Brain microvascular endothelial cell (primary cell): Measurements from ENCODE around the gene CFI.

Experiments used
- DNase-seq: peaks from one replicate; pipeline ENCODE4 v3.0.0-alpha.2; 2020
- H3K27ac ChIP-seq: fragments of 250-450 bp; sonication (Bioruptor Pico); 2 replicates; pipeline ENCODE4 v1.5.1; 2020; ENCODE audit warnings: mild to moderate bottlenecking, moderate library complexity
- H3K27me3 ChIP-seq: fragments of 250-450 bp; sonication (Bioruptor Pico); replicated peaks from 2 replicates; pipeline ENCODE4 v1.5.1; 2020; ENCODE audit warnings: mild to moderate bottlenecking
- H3K36me3 ChIP-seq: fragments of 250-450 bp; sonication (Bioruptor Pico); replicated peaks from 2 replicates; pipeline ENCODE4 v1.5.1; 2020; ENCODE audit warnings: mild to moderate bottlenecking
- H3K4me3 ChIP-seq: 2 replicates; pipeline ENCODE4 v1.5.1; 2011; ENCODE audit warnings: low read depth, mild to moderate bottlenecking, control low read depth, low read length, moderate library complexity
- in situ Hi-C: cut with HindIII; loops from 2 replicates; pipeline ENCODE4 v1.10.0; 2017; ENCODE audit warnings: low sequenced_read_pairs, low pct_ligation_motif_present
- TF ChIP-seq, protein P1 (sequence below): IDR thresholded peaks from 2 replicates; pipeline ENCODE4 v1.5.1; 2011; ENCODE audit warnings: low read depth, mild to moderate bottlenecking, moderate library complexity, low read length, control low read depth, inconsistent platforms; ENCODE audit errors: missing control alignments

The CFI gene

DNA sequence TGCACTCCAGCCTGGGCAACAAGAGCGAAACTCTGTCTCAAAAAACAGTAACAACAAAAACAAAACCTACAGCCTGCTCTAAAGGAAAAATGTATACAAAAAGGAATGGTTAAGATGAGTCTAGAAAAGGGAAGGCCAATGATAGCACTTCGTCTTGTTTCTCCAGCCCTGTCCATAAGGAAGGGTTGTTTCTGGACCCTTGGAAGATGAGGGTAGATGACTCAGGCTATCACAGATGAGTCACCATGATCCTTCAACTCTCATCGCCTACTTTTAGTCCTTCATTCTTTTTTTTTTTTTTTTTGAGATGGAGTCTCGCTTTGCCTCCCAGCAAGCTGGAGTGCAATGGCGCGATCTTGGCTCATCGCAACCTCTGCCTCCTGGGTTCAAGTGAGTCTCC lies 80.8 kb downstream of the CFI start:
- DNase-seq = peak; percentile 49
- no peaks in the 10 kb centered on the region for H3K27me3 ChIP-seq
- H3K36me3 ChIP-seq = no peaks in the 10 kb centered on the region
- H3K27ac ChIP-seq = no peak overlapping the region
- no peak overlapping the region for H3K4me3 ChIP-seq
- TF ChIP-seq, protein P1, sequence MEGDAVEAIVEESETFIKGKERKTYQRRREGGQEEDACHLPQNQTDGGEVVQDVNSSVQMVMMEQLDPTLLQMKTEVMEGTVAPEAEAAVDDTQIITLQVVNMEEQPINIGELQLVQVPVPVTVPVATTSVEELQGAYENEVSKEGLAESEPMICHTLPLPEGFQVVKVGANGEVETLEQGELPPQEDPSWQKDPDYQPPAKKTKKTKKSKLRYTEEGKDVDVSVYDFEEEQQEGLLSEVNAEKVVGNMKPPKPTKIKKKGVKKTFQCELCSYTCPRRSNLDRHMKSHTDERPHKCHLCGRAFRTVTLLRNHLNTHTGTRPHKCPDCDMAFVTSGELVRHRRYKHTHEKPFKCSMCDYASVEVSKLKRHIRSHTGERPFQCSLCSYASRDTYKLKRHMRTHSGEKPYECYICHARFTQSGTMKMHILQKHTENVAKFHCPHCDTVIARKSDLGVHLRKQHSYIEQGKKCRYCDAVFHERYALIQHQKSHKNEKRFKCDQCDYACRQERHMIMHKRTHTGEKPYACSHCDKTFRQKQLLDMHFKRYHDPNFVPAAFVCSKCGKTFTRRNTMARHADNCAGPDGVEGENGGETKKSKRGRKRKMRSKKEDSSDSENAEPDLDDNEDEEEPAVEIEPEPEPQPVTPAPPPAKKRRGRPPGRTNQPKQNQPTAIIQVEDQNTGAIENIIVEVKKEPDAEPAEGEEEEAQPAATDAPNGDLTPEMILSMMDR = no peak
- in situ Hi-C loops = no loop called here

DNA sequence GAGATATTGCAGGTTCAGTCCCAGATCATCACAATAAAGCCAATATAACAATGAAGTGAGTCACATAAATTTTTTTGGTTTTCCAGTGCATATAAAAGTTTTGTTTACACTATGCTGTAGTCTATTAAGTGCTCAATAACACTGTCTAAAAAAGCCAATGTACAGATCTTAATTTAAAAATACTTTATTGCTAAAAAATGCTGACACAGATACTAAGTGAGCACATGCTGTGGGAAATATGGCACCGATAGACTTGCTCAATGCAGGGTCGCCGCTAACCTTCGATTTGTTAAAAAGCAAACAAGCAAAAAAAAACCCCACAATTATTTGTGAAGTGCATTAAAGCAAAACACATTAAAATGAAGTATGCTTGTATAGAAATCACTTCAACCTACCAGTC lies 82.2 kb downstream of the CFI start:
- H3K4me3 ChIP-seq = no peak overlapping the region
- H3K36me3 ChIP-seq = no peaks in the 10 kb centered on the region
- no peak overlapping the region for H3K27ac ChIP-seq
- DNase-seq = no peak
- TF ChIP-seq, protein P1 = no peak
- H3K27me3 ChIP-seq = no peaks in the 10 kb centered on the region
- in situ Hi-C loops = no loop called here

DNA sequence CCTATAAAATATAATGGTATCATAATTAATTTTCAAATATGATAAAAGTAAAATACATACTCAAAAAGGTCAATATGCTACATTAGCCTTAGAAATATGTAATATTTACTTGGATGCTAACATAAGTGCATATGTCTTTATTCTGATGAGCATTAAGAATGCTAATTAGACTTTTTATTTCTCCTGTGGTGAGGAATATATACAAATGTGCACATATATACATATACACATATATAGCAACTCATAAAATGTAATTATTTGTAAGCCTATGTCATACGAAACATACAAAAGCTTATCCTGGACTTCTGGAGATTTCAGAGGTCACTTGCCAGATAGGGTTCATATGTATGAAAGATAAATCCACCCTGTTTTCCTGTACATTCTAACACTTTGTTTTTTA lies 83.0 kb downstream of the CFI start:
- Histone ChIP-seq H3K27me3 (no peaks in the 10 kb centered on the region), H3K4me3 (no peak overlapping the region), H3K36me3 (no peaks in the 10 kb centered on the region), H3K27ac (no peak overlapping the region)
- TF ChIP-seq, protein P1 = no peak
- DNase-seq = no peak
- in situ Hi-C loops = no loop called here

DNA sequence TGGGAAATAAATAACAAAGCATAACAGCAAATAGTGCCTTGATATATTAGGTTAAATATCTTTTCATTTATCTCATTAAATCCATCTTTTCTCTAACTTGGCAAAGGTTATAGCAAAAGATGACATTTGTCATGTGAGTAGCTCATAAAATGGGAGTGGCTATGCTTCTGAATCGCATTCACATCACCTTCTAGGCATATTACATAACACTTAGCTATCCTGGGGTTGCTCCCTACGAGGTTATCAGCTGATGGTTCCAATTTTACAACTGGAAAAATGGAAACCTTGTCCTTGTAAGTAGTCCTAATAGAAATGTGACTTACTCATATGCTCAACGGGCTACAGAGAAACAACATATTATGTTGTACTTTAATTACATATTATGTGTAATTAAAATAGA lies 88.3 kb downstream of the CFI start:
- TF ChIP-seq, protein P1 = no peak
- Histone ChIP-seq H3K4me3 (no peak overlapping the region), H3K27me3 (no peaks in the 10 kb centered on the region), H3K27ac (no peak overlapping the region), H3K36me3 (no peaks in the 10 kb centered on the region)
- in situ Hi-C loops = no loop called here
- no peak for DNase-seq

DNA sequence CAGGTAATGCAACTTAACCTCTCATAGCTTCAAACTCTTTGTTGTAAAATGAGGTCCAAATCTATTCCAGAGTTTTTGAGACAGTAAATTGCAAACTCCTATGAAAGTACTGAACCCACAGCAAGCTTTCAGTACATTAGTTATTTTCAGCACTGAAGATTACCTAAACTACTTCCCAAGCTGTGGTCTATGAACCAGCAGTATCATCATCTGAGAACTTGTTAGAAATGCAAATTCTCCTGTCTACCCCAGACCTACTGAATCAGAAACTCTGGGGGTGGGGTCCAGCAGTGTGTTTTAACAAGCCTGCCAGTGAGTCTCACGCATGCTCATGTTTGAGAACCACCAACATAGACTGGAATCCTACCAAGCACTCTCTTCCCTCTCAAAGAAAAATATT lies 92.8 kb downstream of the CFI start:
- Histone ChIP-seq H3K27ac (no peak overlapping the region), H3K4me3 (no peak overlapping the region), H3K27me3 (no peaks in the 10 kb centered on the region), H3K36me3 (no peaks in the 10 kb centered on the region)
- in situ Hi-C loops = no loop called here
- TF ChIP-seq, protein P1 = no peak
- DNase-seq = no peak

DNA sequence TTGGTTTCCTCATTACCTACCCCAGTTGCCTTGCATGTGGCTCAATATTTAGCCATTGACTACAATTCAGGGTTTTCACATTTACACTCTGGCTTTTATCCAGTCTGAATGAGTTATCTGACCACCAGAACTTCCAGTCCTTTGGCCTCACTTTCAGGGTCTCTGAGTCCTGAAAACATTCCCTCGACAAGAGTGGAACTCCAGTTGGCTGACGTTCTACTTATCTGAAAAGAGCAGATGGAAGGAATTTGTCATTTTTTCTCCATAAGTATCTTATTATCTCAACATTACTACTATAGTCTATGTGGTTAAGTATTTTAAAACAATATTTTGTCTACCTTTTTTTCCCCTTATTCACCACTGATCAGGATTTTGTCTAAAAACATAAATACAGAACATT lies 93.4 kb downstream of the CFI start:
- Histone ChIP-seq H3K27ac (no peak overlapping the region), H3K27me3 (no peaks in the 10 kb centered on the region), H3K4me3 (no peak overlapping the region), H3K36me3 (no peaks in the 10 kb centered on the region)
- TF ChIP-seq, protein P1 = no peak
- in situ Hi-C loops = no loop called here
- DNase-seq = no peak
